T-helper 1 cell treated with Interleukin-12 subunit alpha and Interleukin-12 subunit beta and Interleukin-4 antibody, amounts not matched to agents 30 ng/mL and 1 ng/mL, for 36 hours (primary cell): ENCODE measurements around the gene MARCHF9. TPM values are rescaled to one million over a fixed set of nuclear protein-coding genes. Genes with fewer than 3 reads are reported as not detected.

Experiments used
- intact Hi-C: fragments of 100-400 bp; cut with micrococcal nuclease; formaldehyde crosslinking; loops from one replicate; pipeline ENCODE4 v1.15.1; 2024
- total RNA-seq: library from RNA; stranded (reverse); gene quantifications from 2 replicates; pipeline ENCODE4 v1.2.3, GENCODE V29; 2022

MARCHF9 gene
- total RNA-seq, 1 donor from 2014 or later = 26.0 TPM

DNA sequence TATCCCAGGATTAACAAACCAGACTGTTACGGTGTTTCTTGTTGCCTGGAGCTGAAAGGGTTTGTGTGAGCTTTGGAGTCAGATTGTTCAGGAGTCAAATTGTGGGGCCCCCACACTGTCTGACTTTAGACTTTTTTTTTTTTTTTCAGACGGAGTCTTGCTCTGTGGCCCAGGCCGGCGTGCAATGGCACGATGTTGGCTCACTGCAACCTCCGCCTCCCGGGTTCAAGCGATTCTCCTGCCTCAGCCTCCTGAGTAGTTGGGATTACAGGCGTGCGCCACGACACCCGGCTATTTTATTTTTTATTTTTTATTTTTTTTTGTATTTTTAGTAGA is 28.5 kb downstream of the MARCHF9 start:
- intact Hi-C loops = loop anchor here (2.0 kb wide), 3 partner anchors 19 to 55 kb away; no protein-coding TSS in a partner anchor

GRCh38 chr12:57783861-57784260 is 29.0 kb downstream of the MARCHF9 start:
- intact Hi-C loops = loop anchor here (2.0 kb wide), 3 partner anchors 19 to 55 kb away; no protein-coding TSS in a partner anchor

GRCh38 chr12:57793920-57794319 is 39.0 kb downstream of the MARCHF9 start:
- intact Hi-C loops = no loop called here

DNA sequence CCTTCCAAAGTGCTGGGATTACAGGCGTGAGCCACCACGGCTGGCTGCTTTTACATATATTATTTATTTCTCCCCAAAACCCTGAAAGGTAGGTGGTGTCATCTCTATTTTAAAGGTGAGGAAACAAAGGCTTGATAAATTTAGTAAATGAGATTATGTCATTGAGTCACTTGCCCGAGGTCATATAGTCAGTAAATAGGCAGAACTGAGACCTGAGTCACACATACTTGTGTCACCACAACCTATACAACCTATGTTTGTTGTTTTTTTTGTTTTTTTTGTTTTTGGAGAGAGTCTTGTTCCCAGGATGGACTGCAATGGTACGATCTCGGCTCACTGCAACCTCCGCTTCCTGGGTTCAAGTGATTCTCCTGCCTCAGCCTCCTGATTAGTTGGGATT is 40.5 kb downstream of the MARCHF9 start:
- intact Hi-C loops = no loop called here

- intact Hi-C loops = no loop called here
Measured at GRCh38 chr12:57796996-57797395, 42.1 kb downstream of the MARCHF9 start.

GRCh38 chr12:57797933-57798332 is 43.0 kb downstream of the MARCHF9 start:
- intact Hi-C loops = no loop called here

DNA sequence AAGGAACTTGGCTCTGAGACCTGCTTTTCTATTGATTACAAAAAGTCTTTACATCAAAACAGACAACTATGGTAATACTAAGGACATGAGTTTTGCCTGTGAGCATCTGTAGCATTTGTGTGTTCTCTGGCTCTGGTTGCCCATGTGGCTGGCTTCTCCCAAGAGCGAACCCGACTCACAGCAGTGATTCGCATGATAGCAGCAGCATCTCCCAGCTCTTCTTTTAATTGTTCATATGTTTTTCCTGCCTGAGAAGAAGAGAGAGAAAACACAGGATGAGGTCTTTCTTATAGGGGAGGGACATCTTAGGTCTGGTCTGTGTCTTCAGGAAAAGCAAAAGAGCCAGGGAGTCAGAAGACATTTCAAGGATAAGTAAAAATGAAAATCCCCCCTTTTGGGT is 46.1 kb downstream of the MARCHF9 start:
- intact Hi-C loops = no loop called here

DNA sequence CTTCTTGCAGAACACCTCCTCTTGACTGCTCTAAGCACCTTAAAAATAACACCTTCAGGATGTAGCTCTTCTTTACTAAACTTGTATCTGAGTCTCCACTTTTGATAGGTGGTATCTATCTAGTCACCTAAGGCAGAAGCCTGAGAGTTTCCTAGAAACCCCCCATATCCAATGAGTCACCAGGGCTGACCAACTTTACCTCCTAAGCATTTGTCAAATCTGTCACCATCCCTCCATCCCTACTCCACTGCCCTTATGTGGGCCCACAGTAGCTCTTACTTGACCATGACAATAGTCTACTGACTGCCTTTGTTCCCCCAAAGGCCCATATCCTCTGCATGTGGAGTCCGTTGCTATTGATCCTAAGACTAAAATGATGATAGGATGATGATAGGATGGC is 47.7 kb downstream of the MARCHF9 start:
- intact Hi-C loops = loop anchor here (1.0 kb wide), 3 partner anchors 29 to 103 kb away; partner anchors contain the start of gene CTDSP2

GRCh38 chr12:57803319-57803893 is 48.5 kb downstream of the MARCHF9 start:
- intact Hi-C loops = loop anchor here (1.0 kb wide), 3 partner anchors 28 to 102 kb away; partner anchors contain the start of gene CTDSP2

- intact Hi-C loops = no loop called here
Measured at GRCh38 chr12:57806677-57807076, 51.8 kb downstream of the MARCHF9 start.

- intact Hi-C loops = no loop called here
Measured at GRCh38 chr12:57807285-57807684, 52.4 kb downstream of the MARCHF9 start.

GRCh38 chr12:57808351-57808750 is 53.4 kb downstream of the MARCHF9 start:
- intact Hi-C loops = no loop called here

DNA sequence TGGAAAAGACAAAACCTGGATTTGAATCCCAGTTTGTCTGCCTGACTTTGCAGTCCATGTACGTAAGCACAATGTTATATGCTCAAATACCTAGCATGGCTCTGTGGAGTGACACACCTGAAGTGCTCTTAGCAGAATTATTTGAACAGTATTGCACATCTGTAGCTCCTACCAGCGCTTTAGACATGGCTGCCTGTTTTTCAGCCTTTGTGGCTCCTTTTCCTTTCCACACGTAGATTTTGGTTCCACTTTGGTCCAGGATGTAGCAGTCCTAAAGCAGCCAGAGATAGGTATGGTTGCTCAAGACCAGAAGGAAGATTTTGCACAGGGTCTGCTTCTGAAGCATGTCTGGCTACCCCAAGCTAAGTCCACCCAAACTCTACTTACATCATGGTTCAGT is 54.5 kb downstream of the MARCHF9 start:
- intact Hi-C loops = no loop called here

Other genes with a start within 250 kb of the MARCHF9 start
- 20.1 and 22.0 TPM in 2 replicates for gene DDIT3, start 234.6 kb upstream of the MARCHF9 start, total RNA-seq
- gene MBD6, start 232.3 kb upstream of the MARCHF9 start, total RNA-seq = 73.2 and 84.8 TPM in 2 replicates
- gene DCTN2, start 207.9 kb upstream of the MARCHF9 start, total RNA-seq = 88.6 and 89.2 TPM in 2 replicates
- gene KIF5A, start 205.1 kb upstream of the MARCHF9 start, total RNA-seq = 1.5 and 2.2 TPM in 2 replicates
- gene PIP4K2C, start 163.9 kb upstream of the MARCHF9 start, total RNA-seq = 24.8 and 26.3 TPM in 2 replicates
- gene DTX3, start 150.3 kb upstream of the MARCHF9 start, total RNA-seq = 25.7 and 27.5 TPM in 2 replicates
- 0.34 and 0.51 TPM in 2 replicates for gene ARHGEF25, start 143.7 kb upstream of the MARCHF9 start, total RNA-seq
- 4.3 and 4.5 TPM in 2 replicates for gene B4GALNT1, start 121.9 kb upstream of the MARCHF9 start, total RNA-seq
- 161 and 162 TPM in 2 replicates for gene OS9, start 61.0 kb upstream of the MARCHF9 start, total RNA-seq
- gene AGAP2, start 16.4 kb upstream of the MARCHF9 start, total RNA-seq = 70.2 and 74.9 TPM in 2 replicates
- 25.4 and 29.4 TPM in 2 replicates for gene TSPAN31, start 10.1 kb upstream of the MARCHF9 start, total RNA-seq
- gene CDK4, start 2.8 kb upstream of the MARCHF9 start, total RNA-seq = 113 and 114 TPM in 2 replicates
- gene CYP27B1, start 12.0 kb downstream of the MARCHF9 start, total RNA-seq = 3.8 and 4.9 TPM in 2 replicates
- gene METTL1, start 17.0 kb downstream of the MARCHF9 start, total RNA-seq = 32.5 and 33.7 TPM in 2 replicates
- gene EEF1AKMT3, start 17.5 kb downstream of the MARCHF9 start, total RNA-seq = 2.9 and 4.2 TPM in 2 replicates
- gene TSFM, start 27.7 kb downstream of the MARCHF9 start, total RNA-seq = 34.4 and 37.0 TPM in 2 replicates
- gene AVIL, start 63.6 kb downstream of the MARCHF9 start, total RNA-seq = 6.8 and 7.1 TPM in 2 replicates
- gene CTDSP2, start 91.6 kb downstream of the MARCHF9 start, total RNA-seq = 118 and 136 TPM in 2 replicates
- 8.4 and 11.2 TPM in 2 replicates for gene ATP23, start 186.5 kb downstream of the MARCHF9 start, total RNA-seq